ENCODE results near the gene RECQL. TPM values are rescaled to one million over a fixed set of nuclear protein-coding genes. Genes with fewer than 3 reads are reported as not detected.

Gene RECQL
- total RNA-seq, 1 donor from 2014 or later: 49.1 TPM

DNA sequence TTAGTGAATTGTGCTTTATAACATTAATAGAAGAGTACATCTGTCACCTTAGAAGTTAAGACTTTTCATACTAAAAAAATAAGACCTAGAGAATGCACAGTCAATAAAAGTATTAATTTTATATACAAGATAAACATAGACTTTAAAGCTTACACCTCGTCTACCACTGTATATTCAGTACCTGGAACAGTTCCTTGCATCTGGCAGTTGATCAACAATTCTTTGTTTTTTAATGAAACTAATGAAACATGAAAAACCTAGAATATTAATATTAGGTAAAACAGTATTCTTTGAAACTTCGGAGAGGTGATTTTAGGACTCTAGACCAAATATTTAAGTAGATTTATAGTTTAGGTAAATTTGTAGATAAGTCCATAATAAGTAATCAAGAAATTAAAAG lies 4.5 kb upstream of the RECQL start:
- peaks cover 74% of the 10 kb centered on the region for H4K20me1 ChIP-seq (ENCODE audit: insufficient read depth, low read length)
- no peak overlapping the region for H3K27ac Mint-ChIP-seq (ENCODE audit: unreplicated experiment)
- no peaks in the 10 kb centered on the region for H3K9me3 Mint-ChIP-seq (ENCODE audit: unreplicated experiment)
- no peak overlapping the region for H3K4me3 Mint-ChIP-seq (ENCODE audit: unreplicated experiment)
- no peaks in the 10 kb centered on the region for H3K27me3 Mint-ChIP-seq (ENCODE audit: low read depth, unreplicated experiment)
- no peak overlapping the region for H3K9ac ChIP-seq (ENCODE audit: low read length)
- H3K4me1 ChIP-seq (ENCODE audit: insufficient read depth, low read length): peaks cover 4% of the 10 kb centered on the region
- no peak overlapping the region for H3K27ac ChIP-seq (ENCODE audit: low read depth, low read length)
- H3K27me3 ChIP-seq (ENCODE audit: insufficient read depth, low read length): no peaks in the 10 kb centered on the region
- no peaks in the 10 kb centered on the region for H3K9me3 ChIP-seq (ENCODE audit: insufficient read depth, low read depth, low read length)
- FAIRE-seq (no peak), DNase-seq (ENCODE audit: low read depth) (no peak)
- peaks cover 94% of the 10 kb centered on the region for H3K79me2 ChIP-seq (ENCODE audit: insufficient read depth, low read length)
- peaks cover 10% of the 10 kb centered on the region for H3K36me3 ChIP-seq (ENCODE audit: insufficient read depth, low read length)
- H3K36me3 Mint-ChIP-seq (ENCODE audit: low read depth, unreplicated experiment): peaks cover 8% of the 10 kb centered on the region
- H3K4me1 Mint-ChIP-seq (ENCODE audit: low read depth, unreplicated experiment): peaks cover 19% of the 10 kb centered on the region
- H3K4me3 ChIP-seq (ENCODE audit: insufficient read depth, low read depth, low read length): no peak overlapping the region
- no peak overlapping the region for H2AFZ ChIP-seq (ENCODE audit: low read depth, low read length)
- H3K4me2 ChIP-seq (ENCODE audit: low read length): no peak overlapping the region
- TF ChIP-seq EZH2 (IDR thresholded peaks at IDR 0.05; ENCODE audit: insufficient read depth, low read length): no peak
- TF ChIP-seq, protein P1, sequence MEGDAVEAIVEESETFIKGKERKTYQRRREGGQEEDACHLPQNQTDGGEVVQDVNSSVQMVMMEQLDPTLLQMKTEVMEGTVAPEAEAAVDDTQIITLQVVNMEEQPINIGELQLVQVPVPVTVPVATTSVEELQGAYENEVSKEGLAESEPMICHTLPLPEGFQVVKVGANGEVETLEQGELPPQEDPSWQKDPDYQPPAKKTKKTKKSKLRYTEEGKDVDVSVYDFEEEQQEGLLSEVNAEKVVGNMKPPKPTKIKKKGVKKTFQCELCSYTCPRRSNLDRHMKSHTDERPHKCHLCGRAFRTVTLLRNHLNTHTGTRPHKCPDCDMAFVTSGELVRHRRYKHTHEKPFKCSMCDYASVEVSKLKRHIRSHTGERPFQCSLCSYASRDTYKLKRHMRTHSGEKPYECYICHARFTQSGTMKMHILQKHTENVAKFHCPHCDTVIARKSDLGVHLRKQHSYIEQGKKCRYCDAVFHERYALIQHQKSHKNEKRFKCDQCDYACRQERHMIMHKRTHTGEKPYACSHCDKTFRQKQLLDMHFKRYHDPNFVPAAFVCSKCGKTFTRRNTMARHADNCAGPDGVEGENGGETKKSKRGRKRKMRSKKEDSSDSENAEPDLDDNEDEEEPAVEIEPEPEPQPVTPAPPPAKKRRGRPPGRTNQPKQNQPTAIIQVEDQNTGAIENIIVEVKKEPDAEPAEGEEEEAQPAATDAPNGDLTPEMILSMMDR (IDR thresholded peaks at IDR 0.05; ENCODE audit: insufficient read depth, low read depth, low read length): no peak

DNA sequence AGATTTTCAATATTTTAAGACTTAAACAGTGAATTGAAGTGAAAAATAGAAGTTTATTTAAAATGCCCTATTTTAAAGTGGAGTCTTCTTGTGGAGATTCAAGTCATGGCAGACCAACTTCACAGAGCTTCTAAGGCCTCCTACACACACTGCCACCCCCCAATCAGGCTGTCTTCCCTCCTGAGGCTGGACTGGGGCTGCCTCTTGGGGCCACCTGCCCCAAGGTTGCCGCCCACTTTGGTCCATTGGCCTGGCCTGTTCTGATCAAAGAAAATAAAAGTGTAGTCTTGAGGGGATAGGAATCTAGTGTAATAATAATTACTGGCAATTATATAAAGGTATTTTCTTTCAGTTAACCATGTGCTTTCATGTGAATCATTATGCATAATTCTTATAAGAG lies 1.4 kb upstream of the RECQL start:
- no peaks in the 10 kb centered on the region for H3K9me3 ChIP-seq (ENCODE audit: insufficient read depth, low read depth, low read length)
- DNase-seq (ENCODE audit: low read depth): no peak
- peak overlapping the region; percentile 99 for H3K9ac ChIP-seq (ENCODE audit: low read length)
- Mint-ChIP-seq H3K27ac (ENCODE audit: unreplicated experiment) (no peak overlapping the region), H3K4me3 (ENCODE audit: unreplicated experiment) (no peak overlapping the region), H3K9me3 (ENCODE audit: unreplicated experiment) (no peaks in the 10 kb centered on the region), H3K4me1 (ENCODE audit: low read depth, unreplicated experiment) (peaks cover 21% of the 10 kb centered on the region), H3K36me3 (ENCODE audit: low read depth, unreplicated experiment) (peaks cover 3% of the 10 kb centered on the region), H3K27me3 (ENCODE audit: low read depth, unreplicated experiment) (no peaks in the 10 kb centered on the region)
- TF ChIP-seq, protein P1 (IDR thresholded peaks at IDR 0.05; ENCODE audit: insufficient read depth, low read depth, low read length): no peak
- TF ChIP-seq EZH2 (IDR thresholded peaks at IDR 0.05; ENCODE audit: insufficient read depth, low read length): no peak
- H3K27me3 ChIP-seq (ENCODE audit: insufficient read depth, low read length): no peaks in the 10 kb centered on the region
- H2AFZ ChIP-seq (ENCODE audit: low read depth, low read length): no peak overlapping the region
- H4K20me1 ChIP-seq (ENCODE audit: insufficient read depth, low read length): peaks cover 48% of the 10 kb centered on the region
- peaks cover 7% of the 10 kb centered on the region for H3K36me3 ChIP-seq (ENCODE audit: insufficient read depth, low read length)
- peaks cover 96% of the 10 kb centered on the region for H3K79me2 ChIP-seq (ENCODE audit: insufficient read depth, low read length)
- H3K4me1 ChIP-seq (ENCODE audit: insufficient read depth, low read length): peaks cover 15% of the 10 kb centered on the region
- H3K4me2 ChIP-seq (ENCODE audit: low read length): peak overlapping the region; percentile 97
- H3K27ac ChIP-seq (ENCODE audit: low read depth, low read length): peak overlapping the region; percentile 97
- FAIRE-seq: no peak
- peak overlapping the region; percentile 92 for H3K4me3 ChIP-seq (ENCODE audit: insufficient read depth, low read depth, low read length)

DNA sequence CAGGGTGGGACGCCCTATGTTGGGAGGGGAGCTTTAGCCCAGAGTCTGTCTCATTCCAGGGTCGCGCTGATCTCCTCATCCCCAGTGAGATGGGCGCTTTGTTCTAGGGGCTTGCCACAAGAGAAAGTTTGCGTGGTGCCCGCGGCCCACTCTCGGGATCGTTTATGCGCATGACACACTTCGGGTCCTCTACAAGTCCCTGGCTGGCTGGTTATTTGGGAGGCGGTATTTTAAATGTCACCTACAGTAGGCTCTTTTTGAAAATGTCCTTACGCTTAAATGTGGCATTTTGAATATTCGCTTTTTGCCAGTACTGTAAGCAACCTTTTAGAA lies 695 bp upstream of the RECQL start:
- no peak for FAIRE-seq

More for the DNA sequence above, 695 bp upstream of the RECQL start:
- Histone ChIP-seq H3K4me3 (ENCODE audit: insufficient read depth, low read depth, low read length) (peak overlapping the region; percentile 92), H3K79me2 (ENCODE audit: insufficient read depth, low read length) (peaks cover 96% of the 10 kb centered on the region), H3K36me3 (ENCODE audit: insufficient read depth, low read length) (peaks cover 13% of the 10 kb centered on the region), H2AFZ (ENCODE audit: low read depth, low read length) (peak overlapping the region; percentile 52), H3K27ac (ENCODE audit: low read depth, low read length) (peak overlapping the region; percentile 97), H3K27me3 (ENCODE audit: insufficient read depth, low read length) (no peaks in the 10 kb centered on the region), H3K4me2 (ENCODE audit: low read length) (peak overlapping the region; percentile 97), H3K4me1 (ENCODE audit: insufficient read depth, low read length) (peaks cover 15% of the 10 kb centered on the region), H3K9ac (ENCODE audit: low read length) (peak overlapping the region; percentile 99), H4K20me1 (ENCODE audit: insufficient read depth, low read length) (peaks cover 43% of the 10 kb centered on the region), H3K9me3 (ENCODE audit: insufficient read depth, low read depth, low read length) (no peaks in the 10 kb centered on the region)
- peaks cover 21% of the 10 kb centered on the region for H3K4me1 Mint-ChIP-seq (ENCODE audit: low read depth, unreplicated experiment)
- H3K9me3 Mint-ChIP-seq (ENCODE audit: unreplicated experiment): no peaks in the 10 kb centered on the region
- H3K27ac Mint-ChIP-seq (ENCODE audit: unreplicated experiment): no peak overlapping the region
- DNase-seq (ENCODE audit: low read depth): peak; percentile 41
- H3K36me3 Mint-ChIP-seq (ENCODE audit: low read depth, unreplicated experiment): peaks cover 7% of the 10 kb centered on the region
- no peak for TF ChIP-seq EZH2 (IDR thresholded peaks at IDR 0.05; ENCODE audit: insufficient read depth, low read length)
- TF ChIP-seq, protein P1 (IDR thresholded peaks at IDR 0.05; ENCODE audit: insufficient read depth, low read depth, low read length): no peak
- H3K27me3 Mint-ChIP-seq (ENCODE audit: low read depth, unreplicated experiment): no peaks in the 10 kb centered on the region
- H3K4me3 Mint-ChIP-seq (ENCODE audit: unreplicated experiment): no peak overlapping the region

Data from astrocyte (in vitro differentiated cells and primary cell).